Choroid plexus epithelial cell (primary cell): ENCODE results near the gene ST6GALNAC3.
"Not testable (repeated sequence)": the region's sequence is repeated elsewhere in the genome, so short reads cannot be mapped to it uniquely, and the experiment has no call there.

ENCODE experiments used
- DNase-seq: peaks from one replicate; pipeline ENCODE4 v3.0.0-alpha.2; 2010; ENCODE audit warnings: low read depth
- H3K4me3 ChIP-seq: 2 replicates; pipeline ENCODE4 v1.5.1; 2011; ENCODE audit warnings: low read depth, mild to moderate bottlenecking, control low read depth, low read length, moderate library complexity
- CTCF ChIP-seq: conservative IDR thresholded peaks from 2 replicates; pipeline ENCODE4 v1.5.1; 2011; ENCODE audit warnings: low read depth, mild to moderate bottlenecking, control low read depth, inconsistent platforms, low read length, moderate library complexity

ST6GALNAC3 gene

DNA sequence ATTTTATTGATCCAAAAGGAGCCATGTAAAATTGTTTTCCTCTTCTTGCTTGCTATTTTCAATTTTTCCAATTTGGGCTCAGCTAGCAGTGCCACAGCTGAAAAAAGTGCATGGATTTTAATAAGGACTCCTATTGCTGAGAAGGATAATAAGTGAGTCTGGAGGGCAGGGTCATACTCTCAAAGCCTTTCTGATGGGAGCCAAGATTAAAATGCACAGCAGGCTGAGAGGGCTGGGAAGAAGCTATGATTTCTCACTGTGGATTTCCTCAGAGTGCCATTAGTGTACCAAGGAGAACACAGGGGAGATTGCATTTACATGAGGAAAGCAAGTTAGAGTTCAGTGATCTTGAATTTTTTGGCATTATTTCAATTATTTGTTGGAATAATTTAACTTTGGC, 261.3 kb downstream of the ST6GALNAC3 start:
- H3K4me3 ChIP-seq: no peak overlapping the region
- TF ChIP-seq CTCF: no peak
- peak; percentile 44 for DNase-seq

GRCh38 chr1:76336931-76337371, 262.4 kb downstream of the ST6GALNAC3 start:
- DNase-seq: peak; percentile 98
- no peak overlapping the region for H3K4me3 ChIP-seq
- no peak for TF ChIP-seq CTCF

- no peak overlapping the region for H3K4me3 ChIP-seq
- no peak for DNase-seq
- no peak for TF ChIP-seq CTCF
Observed at GRCh38 chr1:76337542-76338219, 263.1 kb downstream of the ST6GALNAC3 start.

DNA sequence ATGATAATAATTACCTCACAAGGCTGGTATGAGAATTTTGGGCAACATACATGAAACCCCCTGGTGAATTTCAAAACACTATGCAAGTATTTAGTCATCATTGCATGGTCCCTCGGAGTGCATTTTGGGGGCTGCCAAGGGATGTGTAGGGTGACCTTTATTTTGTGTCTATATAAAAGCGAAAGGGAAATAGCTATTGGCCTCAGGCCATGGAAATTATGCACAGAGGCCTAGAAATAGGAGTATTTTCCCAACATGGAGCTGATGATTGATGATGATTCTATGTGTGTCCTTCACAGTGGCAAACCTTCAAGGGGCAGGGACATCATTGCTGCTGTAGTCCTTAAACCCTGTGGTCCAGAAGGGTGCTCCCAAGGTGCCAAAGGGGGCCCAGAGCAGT, 265.5 kb downstream of the ST6GALNAC3 start:
- no peak overlapping the region for H3K4me3 ChIP-seq
- DNase-seq: peak; percentile 22
- TF ChIP-seq CTCF: no peak

DNA sequence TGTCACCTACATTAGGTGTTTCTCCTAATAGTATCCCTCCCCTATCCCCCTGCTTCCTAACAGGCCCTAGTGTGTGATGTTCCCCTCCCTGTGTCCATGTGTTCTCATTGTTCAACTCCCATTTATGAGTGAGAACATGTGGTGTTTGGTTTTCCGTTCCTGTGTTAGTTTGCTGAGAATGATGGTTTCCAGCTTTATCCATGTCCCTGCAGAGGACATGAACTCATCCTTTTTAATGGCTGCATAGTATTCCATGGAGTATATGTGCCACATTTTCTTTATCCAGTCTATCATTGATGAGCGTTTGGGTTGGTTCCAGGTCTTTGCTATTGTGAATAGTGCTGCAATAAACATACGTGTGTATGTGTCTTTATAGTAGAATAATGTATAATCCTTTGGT, 267.3 kb downstream of the ST6GALNAC3 start:
- not testable (repeated sequence) for H3K4me3 ChIP-seq, DNase-seq

DNA sequence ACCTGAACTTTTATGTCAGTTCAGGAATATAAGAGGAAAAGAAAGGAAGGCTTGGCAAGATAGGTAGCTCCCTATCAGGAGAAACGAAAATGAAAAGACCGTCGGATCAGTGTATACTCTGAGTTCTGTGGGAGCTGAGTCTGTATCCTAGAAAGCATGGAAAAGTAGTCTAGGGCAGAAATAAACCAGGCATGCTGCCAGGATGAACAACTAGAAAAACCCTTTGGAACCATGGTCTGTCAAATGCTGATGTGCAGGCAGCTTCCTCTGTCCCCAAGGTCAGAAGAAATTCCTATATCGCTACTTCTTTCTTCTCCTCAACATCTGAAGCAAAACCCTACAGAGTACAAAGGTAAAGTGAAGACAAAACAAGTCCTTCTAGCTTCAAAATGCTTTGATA, 268.8 kb downstream of the ST6GALNAC3 start:
- no peak overlapping the region for H3K4me3 ChIP-seq
- DNase-seq: no peak
- no peak for TF ChIP-seq CTCF

DNA sequence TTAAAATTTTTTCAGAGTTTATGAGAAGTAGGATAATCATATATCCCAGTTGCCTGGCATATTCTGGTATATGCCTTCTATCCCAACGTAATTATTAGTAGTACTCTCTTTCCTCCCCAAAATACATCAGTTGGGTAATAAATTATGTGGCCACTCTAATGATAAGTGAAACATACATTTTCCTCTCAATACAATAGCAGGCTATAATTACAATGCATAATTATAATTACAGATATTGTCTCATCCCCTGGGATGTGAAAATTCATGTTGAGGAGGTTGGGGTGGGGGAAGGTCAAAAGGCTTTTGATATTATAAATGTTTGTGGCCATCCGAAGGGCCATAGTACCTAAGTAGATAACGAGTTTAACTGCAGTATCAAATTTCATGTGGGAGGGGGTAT, 277.1 kb downstream of the ST6GALNAC3 start:
- no peak for TF ChIP-seq CTCF
- H3K4me3 ChIP-seq: no peak overlapping the region
- DNase-seq: no peak
